KOPT-K1 (cell line): ENCODE measurements around the gene CPLANE1.
"Not testable (repeated sequence)": the region's sequence is repeated elsewhere in the genome, so short reads cannot be mapped to it uniquely, and the experiment has no call there.

Experiments
- H3K27ac ChIP-seq: fragments of 200-600 bp; sonication (generic); 2 replicates; pipeline ENCODE4 v1.5.1; 2016; ENCODE audit warnings: antibody characterized with exemption, mild to moderate bottlenecking, low read depth, low read length; ENCODE audit not compliant: poor library complexity, severe bottlenecking
- H3K36me3 ChIP-seq: fragments of 200-600 bp; sonication (generic); 2 replicates; pipeline ENCODE4 v1.5.1; 2017; ENCODE audit warnings: antibody characterized with exemption, mild to moderate bottlenecking, low read length, moderate library complexity; ENCODE audit not compliant: insufficient read depth
- H3K9me3 ChIP-seq: fragments of 200-600 bp; sonication (generic); 2 replicates; pipeline ENCODE4 v1.5.1; 2017; ENCODE audit warnings: antibody characterized with exemption, low read length, mild to moderate bottlenecking; ENCODE audit not compliant: insufficient read depth, poor library complexity, severe bottlenecking

The CPLANE1 gene

GRCh38 chr5:37222181-37222580, 27.0 kb downstream of the CPLANE1 start:
- Histone ChIP-seq H3K36me3 (peaks cover 85% of the 10 kb centered on the region), H3K9me3 (no peaks in the 10 kb centered on the region), H3K27ac (no peak overlapping the region)

- not testable (repeated sequence) for H3K9me3 ChIP-seq, H3K27ac ChIP-seq
- H3K36me3 ChIP-seq = peaks cover 77% of the 10 kb centered on the region
These were observed 28.8 kb downstream of the CPLANE1 start for GRCh38 chr5:37220426-37220825.

- peaks cover 68% of the 10 kb centered on the region for H3K36me3 ChIP-seq
- not testable (repeated sequence) for H3K27ac ChIP-seq
These were observed 29.8 kb downstream of the CPLANE1 start for GRCh38 chr5:37219384-37219783.

GRCh38 chr5:37217976-37218375, 31.2 kb downstream of the CPLANE1 start:
- Histone ChIP-seq H3K27ac (no peak overlapping the region), H3K36me3 (peaks cover 61% of the 10 kb centered on the region), H3K9me3 (no peaks in the 10 kb centered on the region)

More at GRCh38 chr5:37219384-37219783, 29.8 kb downstream of the CPLANE1 start:
- not testable (repeated sequence) for H3K9me3 ChIP-seq

- H3K36me3 ChIP-seq = peaks cover 58% of the 10 kb centered on the region
- peak overlapping the region; percentile 24 for H3K27ac ChIP-seq
These were observed 34.6 kb downstream of the CPLANE1 start for GRCh38 chr5:37214550-37214949.

GRCh38 chr5:37212096-37212495, 37.1 kb downstream of the CPLANE1 start:
- H3K36me3 ChIP-seq = peaks cover 67% of the 10 kb centered on the region
- H3K27ac ChIP-seq = no peak overlapping the region

More at GRCh38 chr5:37214550-37214949, 34.6 kb downstream of the CPLANE1 start:
- H3K9me3 ChIP-seq = no peaks in the 10 kb centered on the region

GRCh38 chr5:37211661-37212060, 37.5 kb downstream of the CPLANE1 start:
- Histone ChIP-seq H3K27ac (no peak overlapping the region), H3K36me3 (peaks cover 67% of the 10 kb centered on the region), H3K9me3 (no peaks in the 10 kb centered on the region)

More at GRCh38 chr5:37212096-37212495, 37.1 kb downstream of the CPLANE1 start:
- no peaks in the 10 kb centered on the region for H3K9me3 ChIP-seq

GRCh38 chr5:37208883-37209797, 40.0 kb downstream of the CPLANE1 start:
- Histone ChIP-seq H3K9me3 (no peaks in the 10 kb centered on the region), H3K27ac (no peak overlapping the region), H3K36me3 (peaks cover 78% of the 10 kb centered on the region)

GRCh38 chr5:37207802-37208201, 41.4 kb downstream of the CPLANE1 start:
- Histone ChIP-seq H3K36me3 (peaks cover 78% of the 10 kb centered on the region), H3K9me3 (no peaks in the 10 kb centered on the region), H3K27ac (no peak overlapping the region)

- Histone ChIP-seq H3K27ac (no peak overlapping the region), H3K9me3 (no peaks in the 10 kb centered on the region), H3K36me3 (peaks cover 68% of the 10 kb centered on the region)
These were observed 42.4 kb downstream of the CPLANE1 start for GRCh38 chr5:37206736-37207135.

- Histone ChIP-seq H3K36me3 (peaks cover 51% of the 10 kb centered on the region), H3K9me3 (no peaks in the 10 kb centered on the region), H3K27ac (peak overlapping the region; percentile 75)
These were observed 50.3 kb downstream of the CPLANE1 start for GRCh38 chr5:37198842-37199241.

GRCh38 chr5:37198061-37198460, 51.1 kb downstream of the CPLANE1 start:
- no peaks in the 10 kb centered on the region for H3K9me3 ChIP-seq
- peak overlapping the region; percentile 75 for H3K27ac ChIP-seq
- peaks cover 51% of the 10 kb centered on the region for H3K36me3 ChIP-seq

GRCh38 chr5:37197340-37198050, 51.7 kb downstream of the CPLANE1 start:
- peak overlapping the region; percentile 75 for H3K27ac ChIP-seq
- H3K9me3 ChIP-seq = no peaks in the 10 kb centered on the region
- H3K36me3 ChIP-seq = peaks cover 54% of the 10 kb centered on the region

- Histone ChIP-seq H3K9me3 (no peaks in the 10 kb centered on the region), H3K27ac (no peak overlapping the region), H3K36me3 (peaks cover 60% of the 10 kb centered on the region)
These were observed 58.6 kb downstream of the CPLANE1 start for GRCh38 chr5:37190592-37190991.

GRCh38 chr5:37189355-37189754, 59.8 kb downstream of the CPLANE1 start:
- H3K27ac ChIP-seq = no peak overlapping the region
- H3K36me3 ChIP-seq = peaks cover 55% of the 10 kb centered on the region
- no peaks in the 10 kb centered on the region for H3K9me3 ChIP-seq
